ENCODE data around the gene RASGRP3. TPM values are rescaled to one million over a fixed set of nuclear protein-coding genes. Genes with fewer than 3 reads are reported as not detected.

RASGRP3 gene
- total RNA-seq, 1 donor from 2014 or later = 0.94 TPM

DNA sequence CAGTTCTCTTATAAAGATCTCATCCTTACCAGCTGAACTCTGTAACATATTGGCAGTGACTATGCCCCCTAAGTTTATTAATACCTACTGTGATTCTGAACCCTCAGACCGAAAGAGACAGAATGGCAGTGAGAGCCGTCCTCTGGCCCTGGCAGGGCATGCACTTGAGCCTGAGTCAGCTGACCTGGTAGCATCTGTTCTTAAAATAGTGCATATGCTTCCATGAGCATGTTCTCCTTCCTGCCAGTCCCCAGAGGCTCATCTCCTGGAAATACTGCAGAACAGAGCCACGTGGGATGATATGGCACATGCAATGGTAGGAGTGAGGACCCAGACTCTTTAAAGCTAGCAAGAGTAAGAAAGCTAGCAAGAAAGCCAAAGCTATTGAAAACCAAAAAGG lies 59.0 kb downstream of the RASGRP3 start:
- Mint-ChIP-seq H3K4me3 (no peak overlapping the region), H3K9me3 (no peaks in the 10 kb centered on the region), H3K27me3 (no peaks in the 10 kb centered on the region), H3K27ac (no peak overlapping the region), H3K4me1 (ENCODE audit: unreplicated experiment) (no peaks in the 10 kb centered on the region), H3K36me3 (no peaks in the 10 kb centered on the region)
- no peak for DNase-seq (ENCODE audit: extremely low spot score, unreplicated experiment)
- no peak for TF ChIP-seq CTCF (conservative IDR thresholded peaks at IDR 0.05)

GRCh38 chr2:33541243-33541642 lies 64.8 kb downstream of the RASGRP3 start:
- Mint-ChIP-seq H3K9me3 (no peaks in the 10 kb centered on the region), H3K27ac (no peak overlapping the region), H3K36me3 (no peaks in the 10 kb centered on the region), H3K27me3 (no peaks in the 10 kb centered on the region), H3K4me1 (ENCODE audit: unreplicated experiment) (no peaks in the 10 kb centered on the region), H3K4me3 (no peak overlapping the region)
- DNase-seq (ENCODE audit: extremely low spot score, unreplicated experiment) = no peak
- TF ChIP-seq CTCF (conservative IDR thresholded peaks at IDR 0.05) = no peak

DNA sequence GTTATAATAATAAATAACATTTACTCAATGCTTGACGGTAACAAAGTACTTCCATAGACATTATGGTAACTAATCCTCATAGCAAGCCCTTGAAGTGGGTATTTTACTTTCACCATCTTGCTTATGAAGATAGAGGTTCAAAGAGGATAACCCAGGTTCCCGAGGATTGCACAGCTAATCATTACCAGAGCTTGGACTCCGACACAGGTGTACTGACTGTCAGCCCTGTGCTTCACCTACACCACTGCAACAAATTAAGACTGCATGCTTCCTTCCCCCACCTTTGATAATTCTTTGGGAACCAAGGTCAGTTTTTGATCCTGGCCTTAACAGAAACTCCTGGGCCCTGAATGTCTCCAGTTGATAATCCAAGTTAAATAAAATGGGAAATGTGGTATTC lies 73.8 kb downstream of the RASGRP3 start:
- DNase-seq (ENCODE audit: extremely low spot score, unreplicated experiment) = no peak
- Mint-ChIP-seq H3K4me3 (no peak overlapping the region), H3K9me3 (no peaks in the 10 kb centered on the region), H3K36me3 (no peaks in the 10 kb centered on the region), H3K4me1 (ENCODE audit: unreplicated experiment) (peaks cover 6% of the 10 kb centered on the region), H3K27ac (no peak overlapping the region), H3K27me3 (peaks cover 3% of the 10 kb centered on the region)
- no peak for TF ChIP-seq CTCF (conservative IDR thresholded peaks at IDR 0.05)

DNA sequence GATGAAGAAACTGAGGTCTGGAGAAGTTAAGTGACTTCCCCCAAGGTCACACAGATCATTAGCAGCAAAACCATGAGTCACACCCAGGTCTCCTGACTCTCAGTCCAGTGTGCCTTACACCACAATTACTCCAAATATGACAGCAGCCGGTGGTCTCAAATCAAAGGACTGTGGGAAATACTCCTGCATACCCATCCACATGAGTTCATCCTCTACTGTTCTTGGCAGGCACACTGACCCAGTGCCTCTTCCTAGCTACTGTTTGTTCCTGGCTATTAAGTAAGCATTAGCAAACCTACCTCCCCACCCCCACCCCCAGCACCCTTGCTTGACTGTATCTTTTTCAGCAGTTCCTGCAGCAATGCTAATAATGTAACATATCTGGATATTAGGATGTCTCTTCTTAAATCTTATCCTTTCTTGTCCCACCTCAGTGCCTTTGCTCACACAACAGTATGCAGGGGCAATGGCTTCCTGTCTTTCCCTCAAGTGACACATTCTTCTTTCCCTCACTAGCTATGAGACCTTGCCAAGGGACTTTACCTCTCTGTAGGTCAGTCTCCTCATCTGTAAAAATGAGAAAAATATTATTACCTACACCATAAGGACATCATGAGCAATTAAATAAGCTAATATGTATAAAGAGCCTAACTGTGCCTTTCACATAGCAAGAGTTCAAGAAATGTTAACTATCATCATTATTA lies 76.5 kb downstream of the RASGRP3 start:
- H3K4me1 Mint-ChIP-seq (ENCODE audit: unreplicated experiment) = peaks cover 8% of the 10 kb centered on the region
- no peak for DNase-seq (ENCODE audit: extremely low spot score, unreplicated experiment)
- no peak overlapping the region for H3K4me3 Mint-ChIP-seq
- no peak overlapping the region for H3K27ac Mint-ChIP-seq
- no peaks in the 10 kb centered on the region for H3K27me3 Mint-ChIP-seq
- H3K36me3 Mint-ChIP-seq = no peaks in the 10 kb centered on the region
- TF ChIP-seq CTCF (conservative IDR thresholded peaks at IDR 0.05) = no peak
- H3K9me3 Mint-ChIP-seq = no peaks in the 10 kb centered on the region

DNA sequence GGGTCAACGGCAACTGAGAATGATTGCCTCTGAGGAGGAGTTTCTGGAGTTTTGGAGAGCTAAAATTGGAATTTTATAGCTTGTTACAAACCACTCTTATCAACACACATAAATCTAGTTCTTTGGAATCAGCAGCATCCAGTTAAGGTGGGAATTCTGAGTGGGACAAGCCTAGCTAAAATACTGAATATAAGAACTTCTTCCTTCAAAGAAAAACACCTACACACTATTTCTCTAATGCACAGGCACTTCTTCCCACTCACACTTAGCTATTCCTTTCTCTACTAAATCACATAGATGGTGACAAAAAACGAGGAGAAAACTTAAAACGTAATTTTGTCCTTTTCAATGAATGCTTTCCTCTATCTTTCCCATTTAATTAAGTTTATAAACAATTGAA lies 79.2 kb downstream of the RASGRP3 start:
- Mint-ChIP-seq H3K4me1 (ENCODE audit: unreplicated experiment) (peaks cover 15% of the 10 kb centered on the region), H3K4me3 (no peak overlapping the region), H3K9me3 (no peaks in the 10 kb centered on the region), H3K36me3 (no peaks in the 10 kb centered on the region), H3K27me3 (no peaks in the 10 kb centered on the region), H3K27ac (no peak overlapping the region)
- no peak for DNase-seq (ENCODE audit: extremely low spot score, unreplicated experiment)
- no peak for TF ChIP-seq CTCF (conservative IDR thresholded peaks at IDR 0.05)
